Measurements from ENCODE around the gene CABP7.

CABP7 gene

DNA sequence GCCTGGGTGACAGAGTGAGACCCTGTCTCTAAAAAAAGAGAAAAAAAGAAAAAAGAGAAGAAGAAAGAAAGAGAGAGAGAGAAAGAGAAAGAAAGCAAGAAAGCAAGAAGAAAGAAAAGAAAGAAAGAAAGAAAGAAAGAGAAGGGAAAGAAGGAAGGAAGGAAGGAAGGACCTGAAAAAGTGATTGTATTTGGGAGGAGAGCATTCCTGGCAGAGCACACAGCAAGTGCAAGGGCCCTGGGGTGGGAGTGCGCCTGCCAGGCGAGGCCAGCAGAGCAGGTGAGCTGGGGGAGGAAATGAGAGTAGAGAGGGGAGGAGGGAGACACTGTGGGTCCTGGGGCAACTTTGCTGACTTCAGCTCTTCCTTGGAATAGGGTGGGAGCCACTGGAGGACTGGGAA lies 7.7 kb upstream of the CABP7 start:
- Histone ChIP-seq H3K27ac (ENCODE audit: low read depth, low read length) (no peak overlapping the region), H3K79me2 (ENCODE audit: control insufficient read depth, insufficient read depth, low read length, unreplicated experiment) (no peaks in the 10 kb centered on the region), H2AFZ (ENCODE audit: low read length, unreplicated experiment) (no peak overlapping the region), H3K4me3 (ENCODE audit: low read depth, low read length) (no peak overlapping the region), H3K27me3 (ENCODE audit: insufficient read depth, low read length) (no peaks in the 10 kb centered on the region; the same call in 1 of the 2 replicates), H3K36me3 (ENCODE audit: insufficient read depth, low read length) (no peaks in the 10 kb centered on the region), H3K4me1 (ENCODE audit: control insufficient read depth, insufficient read depth, low read length, unreplicated experiment) (no peaks in the 10 kb centered on the region)

DNA sequence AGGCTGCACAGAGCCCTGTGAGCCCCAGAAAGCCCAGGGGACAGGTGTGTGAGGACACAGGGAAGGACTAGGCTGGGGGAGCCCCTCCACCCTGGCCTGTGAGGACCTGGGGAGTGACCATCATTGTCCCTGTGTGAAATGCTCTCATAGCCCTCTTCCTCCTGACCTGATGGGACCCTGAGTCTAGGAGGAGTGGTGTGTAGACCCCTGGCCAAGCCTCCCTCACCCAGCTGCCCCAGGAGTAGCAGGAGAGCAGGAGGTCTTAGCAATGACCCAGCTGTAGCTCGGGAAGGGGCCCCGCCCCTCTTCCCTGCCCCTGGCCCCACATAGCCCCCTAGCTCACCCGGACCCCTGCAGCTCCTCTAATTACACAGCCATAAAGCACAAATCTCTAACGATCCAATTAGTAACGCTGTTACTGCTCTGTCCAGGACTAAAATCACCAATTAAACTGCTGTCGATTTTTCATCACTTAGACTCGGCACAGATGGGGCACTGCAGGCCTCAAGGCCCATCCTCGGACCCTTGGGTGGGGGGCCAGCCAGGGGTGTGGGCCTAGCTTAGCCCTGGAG lies 6.6 kb upstream of the CABP7 start:
- H3K4me1 ChIP-seq (ENCODE audit: control insufficient read depth, insufficient read depth, low read length, unreplicated experiment): no peaks in the 10 kb centered on the region
- H3K79me2 ChIP-seq (ENCODE audit: control insufficient read depth, insufficient read depth, low read length, unreplicated experiment): no peaks in the 10 kb centered on the region
- H3K36me3 ChIP-seq (ENCODE audit: insufficient read depth, low read length): no peaks in the 10 kb centered on the region
- H3K27me3 ChIP-seq (ENCODE audit: insufficient read depth, low read length): no peaks in the 10 kb centered on the region; the same call in 1 of the 2 replicates
- H3K27ac ChIP-seq (ENCODE audit: low read depth, low read length): no peak overlapping the region
- no peak overlapping the region for H2AFZ ChIP-seq (ENCODE audit: low read length, unreplicated experiment)
- no peak overlapping the region for H3K4me3 ChIP-seq (ENCODE audit: low read depth, low read length)

DNA sequence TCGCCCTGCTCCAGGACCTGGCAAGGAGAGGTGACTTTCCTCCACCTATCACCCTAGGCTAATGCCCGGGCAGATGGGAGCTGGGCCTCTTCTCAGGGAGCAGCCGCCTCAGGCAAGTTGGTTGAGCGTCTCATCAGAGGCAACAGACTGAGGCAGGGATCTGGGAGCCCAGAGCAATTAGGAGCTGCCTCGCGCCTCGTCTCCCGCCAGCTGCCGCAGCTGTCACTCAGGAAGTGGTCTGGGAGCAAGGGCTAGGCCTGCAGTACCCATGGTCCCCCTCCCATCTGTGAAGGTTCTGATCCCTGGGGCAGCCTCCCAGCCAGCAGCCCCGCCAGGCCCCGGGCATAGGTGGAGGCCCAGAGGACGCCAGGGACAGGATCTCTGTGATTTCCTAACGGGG lies 4.6 kb upstream of the CABP7 start:
- no peak overlapping the region for H2AFZ ChIP-seq (ENCODE audit: low read length, unreplicated experiment)
- no peak overlapping the region for H3K4me3 ChIP-seq (ENCODE audit: low read depth, low read length)
- H3K27me3 ChIP-seq (ENCODE audit: insufficient read depth, low read length): peaks cover 12% of the 10 kb centered on the region
- H3K36me3 ChIP-seq (ENCODE audit: insufficient read depth, low read length): no peaks in the 10 kb centered on the region
- H3K27ac ChIP-seq (ENCODE audit: low read depth, low read length): no peak overlapping the region
- no peaks in the 10 kb centered on the region for H3K79me2 ChIP-seq (ENCODE audit: control insufficient read depth, insufficient read depth, low read length, unreplicated experiment)
- no peaks in the 10 kb centered on the region for H3K4me1 ChIP-seq (ENCODE audit: control insufficient read depth, insufficient read depth, low read length, unreplicated experiment)

DNA sequence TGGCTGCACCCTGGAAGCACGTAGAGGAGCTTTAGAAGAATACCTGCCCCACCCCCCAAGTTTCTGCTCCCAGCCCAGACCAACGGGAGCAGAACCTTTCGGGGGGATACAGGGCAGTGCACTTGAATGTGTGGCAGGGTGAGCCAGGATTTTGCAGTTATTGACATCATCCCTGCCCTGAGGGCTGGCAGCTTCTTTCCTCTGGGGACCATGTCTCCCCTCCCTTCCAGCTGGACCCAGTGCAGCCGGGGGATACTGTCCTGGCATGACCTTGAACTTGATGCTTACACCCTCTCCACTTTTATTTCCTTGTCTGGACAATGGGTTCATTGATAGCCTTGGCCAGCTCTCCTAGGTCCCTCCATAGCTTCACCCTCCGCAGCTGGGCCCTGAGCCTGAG lies 4.1 kb upstream of the CABP7 start:
- H3K4me3 ChIP-seq (ENCODE audit: low read depth, low read length): no peak overlapping the region
- H3K36me3 ChIP-seq (ENCODE audit: insufficient read depth, low read length): no peaks in the 10 kb centered on the region
- H3K4me1 ChIP-seq (ENCODE audit: control insufficient read depth, insufficient read depth, low read length, unreplicated experiment): no peaks in the 10 kb centered on the region
- H3K27ac ChIP-seq (ENCODE audit: low read depth, low read length): no peak overlapping the region
- no peaks in the 10 kb centered on the region for H3K79me2 ChIP-seq (ENCODE audit: control insufficient read depth, insufficient read depth, low read length, unreplicated experiment)
- no peak overlapping the region for H2AFZ ChIP-seq (ENCODE audit: low read length, unreplicated experiment)
- peaks cover 12% of the 10 kb centered on the region for H3K27me3 ChIP-seq (ENCODE audit: insufficient read depth, low read length)

DNA sequence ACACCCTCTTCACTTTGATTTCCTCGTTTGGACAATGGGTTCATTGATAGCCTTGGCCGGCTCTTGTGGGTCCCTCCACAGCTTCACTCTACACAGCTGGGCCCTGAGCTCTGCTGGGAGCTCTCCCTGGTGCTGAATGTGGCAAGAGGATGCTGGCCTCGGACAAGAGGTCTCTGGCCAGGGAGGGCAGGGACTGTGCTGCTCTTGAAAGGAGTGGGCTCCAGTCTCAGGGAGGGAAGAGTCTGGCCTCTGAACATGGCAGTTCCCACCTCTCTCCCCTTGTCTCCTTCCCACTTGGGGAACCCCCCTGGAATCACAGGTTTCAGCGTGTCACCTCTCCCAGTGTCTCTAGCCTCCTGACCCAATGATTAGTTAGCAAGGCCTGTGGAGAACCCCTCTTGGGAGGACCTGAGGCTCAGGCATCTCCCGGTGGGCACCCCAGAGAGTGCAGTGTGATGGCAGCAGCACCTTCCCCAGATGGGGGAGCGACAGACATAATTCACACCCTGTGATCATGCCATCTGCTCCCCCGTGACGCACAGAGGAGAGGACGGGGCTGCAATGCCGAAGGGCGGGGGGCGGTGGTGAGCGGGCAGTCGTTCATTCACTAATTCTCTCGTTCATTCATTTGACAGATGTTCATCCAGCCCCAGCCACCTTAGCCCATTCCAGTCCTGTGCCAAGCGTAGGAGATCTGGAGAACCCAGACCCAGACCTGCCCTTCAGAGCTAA lies 2.8 kb upstream of the CABP7 start:
- no peaks in the 10 kb centered on the region for H3K4me1 ChIP-seq (ENCODE audit: control insufficient read depth, insufficient read depth, low read length, unreplicated experiment)
- no peak overlapping the region for H3K4me3 ChIP-seq (ENCODE audit: low read depth, low read length)
- H3K36me3 ChIP-seq (ENCODE audit: insufficient read depth, low read length): no peaks in the 10 kb centered on the region
- no peak overlapping the region for H2AFZ ChIP-seq (ENCODE audit: low read length, unreplicated experiment)
- no peaks in the 10 kb centered on the region for H3K79me2 ChIP-seq (ENCODE audit: control insufficient read depth, insufficient read depth, low read length, unreplicated experiment)
- no peak overlapping the region for H3K27ac ChIP-seq (ENCODE audit: low read depth, low read length)
- H3K27me3 ChIP-seq (ENCODE audit: insufficient read depth, low read length): peaks cover 14% of the 10 kb centered on the region

DNA sequence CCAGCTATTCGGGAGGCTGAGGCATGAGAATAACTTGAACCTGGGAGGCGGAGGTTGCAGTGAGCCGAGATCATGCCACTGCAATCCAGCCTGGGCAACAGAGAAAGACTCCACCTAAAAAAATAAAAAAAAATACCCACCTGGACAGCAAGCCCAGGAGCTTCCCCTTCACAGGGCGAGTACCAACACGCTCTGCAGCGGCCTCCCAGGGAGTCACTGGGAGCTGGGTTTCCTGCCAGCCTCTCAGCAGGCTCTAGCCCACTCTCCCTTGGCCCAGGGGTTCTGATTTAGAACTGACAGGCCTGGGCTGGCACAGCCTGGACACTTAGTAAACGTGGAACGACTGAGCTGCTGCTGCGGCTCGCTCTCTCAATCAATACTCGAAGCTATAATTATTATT lies 2.0 kb upstream of the CABP7 start:
- Histone ChIP-seq H3K79me2 (ENCODE audit: control insufficient read depth, insufficient read depth, low read length, unreplicated experiment) (no peaks in the 10 kb centered on the region), H3K4me1 (ENCODE audit: control insufficient read depth, insufficient read depth, low read length, unreplicated experiment) (no peaks in the 10 kb centered on the region), H3K27ac (ENCODE audit: low read depth, low read length) (no peak overlapping the region), H2AFZ (ENCODE audit: low read length, unreplicated experiment) (no peak overlapping the region), H3K4me3 (ENCODE audit: low read depth, low read length) (no peak overlapping the region), H3K27me3 (ENCODE audit: insufficient read depth, low read length) (peaks cover 14% of the 10 kb centered on the region), H3K36me3 (ENCODE audit: insufficient read depth, low read length) (no peaks in the 10 kb centered on the region)

DNA sequence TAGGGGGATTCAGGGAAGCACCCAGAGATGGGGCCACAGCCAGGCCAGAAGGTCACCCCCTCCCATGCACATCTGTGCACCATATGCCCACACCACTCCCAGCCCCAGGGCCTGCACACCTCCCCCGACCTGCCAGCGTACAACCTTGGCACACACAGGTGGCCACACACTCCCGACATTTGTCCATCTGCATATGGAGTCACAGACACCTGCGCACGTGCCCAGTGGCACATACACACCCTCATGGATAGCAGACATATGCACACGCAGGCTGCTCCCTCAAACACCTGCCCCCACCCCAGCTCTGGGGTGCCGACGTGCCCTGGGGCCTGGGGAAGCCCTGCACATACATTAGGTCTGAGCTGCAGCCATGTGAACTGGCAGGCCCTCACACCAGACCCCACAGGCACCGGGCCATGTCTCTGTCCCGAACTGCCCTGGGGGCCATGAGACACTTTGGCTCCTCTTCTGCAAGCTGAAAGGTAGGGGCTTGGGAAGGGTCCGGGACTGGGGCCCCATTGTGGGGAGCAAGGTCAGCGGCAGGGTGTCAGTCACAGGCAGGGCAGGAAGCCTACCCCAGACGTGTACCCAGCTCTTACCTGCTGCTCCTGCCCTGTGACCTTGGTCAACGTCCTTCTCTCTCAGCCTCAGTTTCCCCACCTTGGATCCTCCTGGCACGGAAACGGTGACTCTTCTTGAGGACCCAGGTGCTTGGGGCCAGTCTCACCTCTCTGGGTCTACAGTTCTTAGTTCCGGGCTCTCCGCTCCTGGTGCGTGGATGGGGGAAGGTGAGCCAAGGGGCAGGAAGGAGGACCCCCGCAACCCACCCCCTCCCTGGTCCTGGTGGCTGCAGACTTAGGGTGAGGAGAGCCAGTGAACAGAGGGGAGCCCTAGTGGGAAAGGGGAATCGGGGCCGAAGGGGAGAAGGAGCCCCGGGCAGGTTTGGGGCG lies 579 bp upstream of the CABP7 start:
- Histone ChIP-seq H3K36me3 (ENCODE audit: insufficient read depth, low read length) (no peaks in the 10 kb centered on the region), H3K27ac (ENCODE audit: low read depth, low read length) (no peak overlapping the region), H3K4me3 (ENCODE audit: low read depth, low read length) (no peak overlapping the region), H3K4me1 (ENCODE audit: control insufficient read depth, insufficient read depth, low read length, unreplicated experiment) (no peaks in the 10 kb centered on the region), H3K27me3 (ENCODE audit: insufficient read depth, low read length) (peaks cover 14% of the 10 kb centered on the region), H2AFZ (ENCODE audit: low read length, unreplicated experiment) (no peak overlapping the region), H3K79me2 (ENCODE audit: control insufficient read depth, insufficient read depth, low read length, unreplicated experiment) (no peaks in the 10 kb centered on the region)

DNA sequence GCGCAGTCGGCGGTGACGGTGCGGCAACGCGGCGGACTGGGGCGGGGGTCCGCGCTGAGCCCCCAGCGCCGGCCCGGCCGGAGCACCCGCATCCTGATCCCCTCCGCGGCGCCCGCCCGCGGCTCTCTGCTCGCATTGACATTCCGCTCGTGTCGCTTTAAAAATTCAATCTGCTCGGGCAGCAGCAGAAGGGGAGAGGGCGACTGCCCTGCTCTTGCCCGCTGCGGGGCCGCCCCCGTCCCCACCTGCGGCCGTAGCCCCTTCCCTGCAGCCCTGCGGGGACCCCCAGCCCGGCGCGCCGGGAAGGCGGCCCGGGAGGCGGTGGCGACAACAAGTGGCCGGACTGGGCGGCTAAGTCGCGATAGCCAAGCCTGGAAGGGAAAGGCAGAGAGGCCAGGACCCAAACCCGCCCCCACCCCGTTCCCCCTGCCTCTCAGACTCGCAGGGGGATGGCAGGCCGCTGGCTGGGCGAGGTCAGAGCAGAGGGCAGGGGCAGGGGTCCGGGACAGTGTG lies 1.1 kb downstream of the CABP7 start:
- H3K36me3 ChIP-seq (ENCODE audit: insufficient read depth, low read length): no peaks in the 10 kb centered on the region
- H2AFZ ChIP-seq (ENCODE audit: low read length, unreplicated experiment): no peak overlapping the region
- H3K27ac ChIP-seq (ENCODE audit: low read depth, low read length): no peak overlapping the region
- H3K4me3 ChIP-seq (ENCODE audit: low read depth, low read length): no peak overlapping the region
- no peaks in the 10 kb centered on the region for H3K4me1 ChIP-seq (ENCODE audit: control insufficient read depth, insufficient read depth, low read length, unreplicated experiment)
- no peaks in the 10 kb centered on the region for H3K79me2 ChIP-seq (ENCODE audit: control insufficient read depth, insufficient read depth, low read length, unreplicated experiment)
- H3K27me3 ChIP-seq (ENCODE audit: insufficient read depth, low read length): peaks cover 14% of the 10 kb centered on the region

DNA sequence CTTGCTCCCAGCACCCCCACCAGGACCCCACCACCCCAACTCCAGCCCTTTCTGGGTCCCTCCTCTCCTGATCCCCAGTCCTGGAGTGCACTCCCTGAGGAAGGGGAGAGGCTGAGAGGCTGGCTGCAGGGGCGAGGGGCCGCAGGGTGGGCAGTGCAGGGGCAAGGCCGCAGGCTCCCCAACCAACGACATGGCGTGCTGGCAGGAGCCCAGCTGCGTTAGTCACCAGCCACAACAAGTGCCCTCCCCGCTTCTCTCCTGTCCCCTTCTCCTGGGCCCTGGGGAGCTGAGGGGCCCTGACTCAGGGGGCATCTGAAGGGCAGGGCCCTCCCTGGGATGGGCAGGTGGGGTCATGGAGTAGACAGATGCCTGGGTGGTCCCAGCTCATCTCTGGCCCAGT lies 2.3 kb downstream of the CABP7 start:
- Histone ChIP-seq H3K27ac (ENCODE audit: low read depth, low read length) (no peak overlapping the region), H2AFZ (ENCODE audit: low read length, unreplicated experiment) (no peak overlapping the region), H3K4me1 (ENCODE audit: control insufficient read depth, insufficient read depth, low read length, unreplicated experiment) (no peaks in the 10 kb centered on the region), H3K36me3 (ENCODE audit: insufficient read depth, low read length) (no peaks in the 10 kb centered on the region), H3K79me2 (ENCODE audit: control insufficient read depth, insufficient read depth, low read length, unreplicated experiment) (no peaks in the 10 kb centered on the region), H3K27me3 (ENCODE audit: insufficient read depth, low read length) (peaks cover 14% of the 10 kb centered on the region), H3K4me3 (ENCODE audit: low read depth, low read length) (no peak overlapping the region)

DNA sequence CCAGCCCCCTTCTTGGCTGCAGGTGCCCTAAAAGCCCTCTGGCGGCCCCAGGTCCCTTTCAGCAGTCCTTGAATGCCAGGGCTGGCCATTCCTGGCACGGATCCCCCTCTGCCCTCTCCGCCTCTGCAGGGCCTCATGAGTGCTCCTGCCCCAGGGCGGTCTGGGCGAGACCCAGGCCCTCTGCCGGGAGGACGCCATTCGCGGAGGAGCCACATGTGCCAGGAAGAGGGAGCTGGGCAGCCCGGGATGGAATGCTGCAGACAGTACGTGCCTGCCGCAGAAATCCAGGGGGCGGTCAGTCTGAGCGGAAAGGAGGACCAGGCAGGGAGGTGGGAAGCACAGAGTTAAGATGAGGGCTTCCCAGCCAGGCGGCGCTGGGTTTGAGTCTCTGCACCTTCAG lies 2.8 kb downstream of the CABP7 start:
- Histone ChIP-seq H2AFZ (ENCODE audit: low read length, unreplicated experiment) (no peak overlapping the region), H3K79me2 (ENCODE audit: control insufficient read depth, insufficient read depth, low read length, unreplicated experiment) (no peaks in the 10 kb centered on the region), H3K27ac (ENCODE audit: low read depth, low read length) (no peak overlapping the region), H3K36me3 (ENCODE audit: insufficient read depth, low read length) (no peaks in the 10 kb centered on the region), H3K27me3 (ENCODE audit: insufficient read depth, low read length) (peaks cover 14% of the 10 kb centered on the region), H3K4me3 (ENCODE audit: low read depth, low read length) (no peak overlapping the region), H3K4me1 (ENCODE audit: control insufficient read depth, insufficient read depth, low read length, unreplicated experiment) (no peaks in the 10 kb centered on the region)

Measured in ACC112 (cell line).